ENCODE data around the gene OSCP1.
"Not testable (repeated sequence)": the region's sequence is repeated elsewhere in the genome, so short reads cannot be mapped to it uniquely, and the experiment has no call there.

OSCP1 gene, protein sequence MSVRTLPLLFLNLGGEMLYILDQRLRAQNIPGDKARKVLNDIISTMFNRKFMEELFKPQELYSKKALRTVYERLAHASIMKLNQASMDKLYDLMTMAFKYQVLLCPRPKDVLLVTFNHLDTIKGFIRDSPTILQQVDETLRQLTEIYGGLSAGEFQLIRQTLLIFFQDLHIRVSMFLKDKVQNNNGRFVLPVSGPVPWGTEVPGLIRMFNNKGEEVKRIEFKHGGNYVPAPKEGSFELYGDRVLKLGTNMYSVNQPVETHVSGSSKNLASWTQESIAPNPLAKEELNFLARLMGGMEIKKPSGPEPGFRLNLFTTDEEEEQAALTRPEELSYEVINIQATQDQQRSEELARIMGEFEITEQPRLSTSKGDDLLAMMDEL

GRCh38 chr1:36450270-36450918 lies at the start of gene OSCP1:
Gene OSCP1, minus strand, starts transcription at chr1:36450451. Its CDS starts 82 bp downstream, at chr1:36450369.
- H3K4me3 Mint-ChIP-seq = peak within 1 kb of the TSS; percentile 91
- peaks cover 4% of the 10 kb centered on the region for H3K36me3 Mint-ChIP-seq
- H3K27ac Mint-ChIP-seq = peak within 1 kb of the TSS; percentile 97
- no peaks in the 10 kb centered on the region for H3K27me3 Mint-ChIP-seq
- no peaks in the 10 kb centered on the region for H3K9me3 Mint-ChIP-seq
- peaks cover 17% of the 10 kb centered on the region for H3K4me1 Mint-ChIP-seq

GRCh38 chr1:36497207-36497606 lies 47.0 kb upstream of the OSCP1 start:
- no peaks in the 10 kb centered on the region for H3K9me3 Mint-ChIP-seq
- H3K4me3 Mint-ChIP-seq = no peak overlapping the region
- no peaks in the 10 kb centered on the region for H3K27me3 Mint-ChIP-seq
- H3K36me3 Mint-ChIP-seq = no peaks in the 10 kb centered on the region
- H3K27ac Mint-ChIP-seq = no peak overlapping the region
- H3K4me1 Mint-ChIP-seq = no peaks in the 10 kb centered on the region

- H3K27me3 Mint-ChIP-seq = no peaks in the 10 kb centered on the region
- no peaks in the 10 kb centered on the region for H3K9me3 Mint-ChIP-seq
- H3K4me1 Mint-ChIP-seq = peaks cover 4% of the 10 kb centered on the region
- no peak overlapping the region for H3K27ac Mint-ChIP-seq
- no peaks in the 10 kb centered on the region for H3K36me3 Mint-ChIP-seq
- no peak overlapping the region for H3K4me3 Mint-ChIP-seq
Observed at GRCh38 chr1:36494971-36495370, 44.7 kb upstream of the OSCP1 start.

- Mint-ChIP-seq H3K9me3 (no peaks in the 10 kb centered on the region), H3K36me3 (no peaks in the 10 kb centered on the region), H3K4me1 (peaks cover 4% of the 10 kb centered on the region), H3K27ac (no peak overlapping the region), H3K27me3 (no peaks in the 10 kb centered on the region), H3K4me3 (no peak overlapping the region)
Observed at GRCh38 chr1:36493524-36493923, 43.3 kb upstream of the OSCP1 start.

DNA sequence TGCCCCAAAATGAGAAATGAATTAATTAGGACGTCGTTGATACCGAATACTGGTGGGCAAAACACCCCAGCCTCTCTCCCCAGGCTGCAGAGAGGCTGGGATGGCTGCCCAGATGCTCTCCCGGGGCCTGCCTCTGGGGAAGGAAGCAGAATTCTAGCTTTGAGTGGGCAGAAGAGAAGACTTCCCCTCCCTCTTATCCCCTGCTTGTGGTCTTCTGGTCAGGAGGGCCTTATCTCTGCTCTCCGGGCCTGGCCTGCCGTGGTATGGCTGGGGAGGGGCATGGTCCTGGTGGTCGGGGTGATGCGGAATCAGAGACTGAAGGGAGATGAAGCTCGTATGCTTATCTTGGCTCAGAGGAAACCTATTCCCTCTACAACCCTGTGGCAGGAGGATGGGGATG lies 42.2 kb upstream of the OSCP1 start:
- H3K36me3 Mint-ChIP-seq = no peaks in the 10 kb centered on the region
- H3K4me3 Mint-ChIP-seq = no peak overlapping the region
- peaks cover 4% of the 10 kb centered on the region for H3K4me1 Mint-ChIP-seq
- H3K27me3 Mint-ChIP-seq = no peaks in the 10 kb centered on the region
- H3K9me3 Mint-ChIP-seq = no peaks in the 10 kb centered on the region
- no peak overlapping the region for H3K27ac Mint-ChIP-seq

- not testable (repeated sequence) for H3K4me3 Mint-ChIP-seq
Observed at GRCh38 chr1:36489258-36490051, 39.2 kb upstream of the OSCP1 start.

GRCh38 chr1:36487906-36488305 lies 37.7 kb upstream of the OSCP1 start:
- Mint-ChIP-seq H3K36me3 (no peaks in the 10 kb centered on the region), H3K27ac (no peak overlapping the region), H3K4me3 (no peak overlapping the region)

More at GRCh38 chr1:36489258-36490051, 39.2 kb upstream of the OSCP1 start:
- not testable (repeated sequence) for H3K36me3 Mint-ChIP-seq, H3K9me3 Mint-ChIP-seq, H3K27ac Mint-ChIP-seq, H3K4me1 Mint-ChIP-seq, H3K27me3 Mint-ChIP-seq

DNA sequence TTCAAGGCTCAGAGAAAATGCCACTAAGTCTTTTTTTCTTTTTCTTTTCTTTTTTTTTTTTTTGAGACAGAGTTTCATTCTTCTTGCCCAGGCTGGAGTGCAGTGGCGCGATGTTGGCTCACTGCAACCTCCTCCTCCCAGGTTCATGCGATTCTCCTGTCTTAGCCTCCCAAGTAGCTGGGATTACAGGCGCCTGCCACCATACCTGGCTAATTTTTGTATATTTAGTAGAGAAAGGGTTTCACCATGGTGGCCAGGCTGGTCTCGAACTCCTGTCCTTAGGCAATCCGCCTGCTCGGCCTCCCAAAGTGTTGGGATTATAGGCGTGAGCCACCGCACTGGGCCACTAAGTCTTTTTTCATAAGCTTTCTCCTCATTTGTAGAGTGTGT lies 37.1 kb upstream of the OSCP1 start:
- H3K27me3 Mint-ChIP-seq, H3K9me3 Mint-ChIP-seq, H3K27ac Mint-ChIP-seq, H3K36me3 Mint-ChIP-seq, H3K4me3 Mint-ChIP-seq, H3K4me1 Mint-ChIP-seq: not testable (repeated sequence)

More at GRCh38 chr1:36487906-36488305, 37.7 kb upstream of the OSCP1 start:
- H3K27me3 Mint-ChIP-seq = no peaks in the 10 kb centered on the region
- H3K4me1 Mint-ChIP-seq = peaks cover 4% of the 10 kb centered on the region
- H3K9me3 Mint-ChIP-seq = no peaks in the 10 kb centered on the region

- H3K4me1 Mint-ChIP-seq = peaks cover 16% of the 10 kb centered on the region
- no peaks in the 10 kb centered on the region for H3K27me3 Mint-ChIP-seq
- H3K36me3 Mint-ChIP-seq = no peaks in the 10 kb centered on the region
- H3K4me3 Mint-ChIP-seq = no peak overlapping the region
- H3K9me3 Mint-ChIP-seq = no peaks in the 10 kb centered on the region
- no peak overlapping the region for H3K27ac Mint-ChIP-seq
Observed at GRCh38 chr1:36486439-36487335, 36.4 kb upstream of the OSCP1 start.

DNA sequence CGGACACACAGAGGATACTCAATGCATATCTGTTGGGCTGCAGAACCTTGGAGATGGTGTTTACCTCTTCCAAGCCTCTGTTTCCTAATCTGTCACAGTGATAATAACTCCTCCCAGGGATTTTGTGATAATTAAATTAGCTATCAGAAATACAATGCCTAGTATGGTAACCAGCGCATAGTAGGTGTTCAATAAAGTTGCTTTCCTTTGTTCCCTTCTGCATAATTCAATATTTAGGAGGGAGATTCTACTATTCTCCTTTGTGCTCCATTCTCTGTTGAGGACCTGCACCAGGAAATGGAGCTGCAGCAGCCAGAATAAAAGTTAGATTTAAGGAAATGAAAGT lies 35.8 kb upstream of the OSCP1 start:
- no peaks in the 10 kb centered on the region for H3K9me3 Mint-ChIP-seq
- no peak overlapping the region for H3K4me3 Mint-ChIP-seq
- no peaks in the 10 kb centered on the region for H3K27me3 Mint-ChIP-seq
- H3K36me3 Mint-ChIP-seq = no peaks in the 10 kb centered on the region
- peaks cover 15% of the 10 kb centered on the region for H3K4me1 Mint-ChIP-seq
- no peak overlapping the region for H3K27ac Mint-ChIP-seq

- Mint-ChIP-seq H3K36me3 (no peaks in the 10 kb centered on the region), H3K27me3 (no peaks in the 10 kb centered on the region), H3K4me1 (peaks cover 13% of the 10 kb centered on the region), H3K9me3 (no peaks in the 10 kb centered on the region), H3K4me3 (no peak overlapping the region), H3K27ac (no peak overlapping the region)
Observed at GRCh38 chr1:36484099-36484498, 33.8 kb upstream of the OSCP1 start.

DNA sequence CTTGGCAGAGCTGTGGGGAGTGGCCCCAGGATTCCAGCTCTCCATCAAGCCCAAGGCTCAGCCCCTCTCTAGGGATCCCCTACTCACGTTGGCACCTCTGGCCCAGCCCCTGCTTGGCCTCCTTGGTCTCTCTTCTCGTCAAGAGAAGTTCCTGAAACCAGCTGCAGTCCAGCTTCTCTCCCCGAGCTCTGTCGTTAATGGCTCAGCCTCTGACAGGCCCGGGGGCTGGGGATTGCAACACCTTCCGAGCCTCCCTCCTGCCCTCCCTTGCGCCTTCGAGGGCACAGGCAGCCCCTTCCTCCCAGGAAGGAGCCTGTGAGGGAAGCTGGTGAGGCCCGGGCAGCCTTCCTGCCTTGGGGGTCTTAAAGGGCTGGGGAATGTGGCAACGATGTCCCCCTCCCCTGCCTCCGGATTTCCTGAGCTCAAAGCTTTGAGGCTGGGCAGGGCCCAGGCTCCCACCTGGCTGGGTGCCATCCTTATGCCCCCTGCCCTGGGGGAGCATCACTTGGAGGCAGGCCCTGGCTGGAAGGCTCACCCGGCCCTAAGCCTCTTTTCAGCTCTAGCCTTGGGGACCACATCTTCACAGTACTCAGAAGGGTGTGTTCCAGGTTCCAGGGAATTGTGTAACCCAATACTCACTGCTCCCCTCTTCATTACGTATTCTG lies 32.6 kb upstream of the OSCP1 start, which contains the start of gene CSF3R:
TSS of gene CSF3R (minus strand) at position 190 of the 665 bp plus-strand sequence. CDS start 3,417 bp downstream, outside the sequence.
- Mint-ChIP-seq H3K36me3 (no peaks in the 10 kb centered on the region), H3K9me3 (no peaks in the 10 kb centered on the region), H3K4me1 (peaks cover 13% of the 10 kb centered on the region), H3K27ac (peak within 1 kb of the TSS; percentile 12), H3K4me3 (peak within 1 kb of the TSS; percentile 77), H3K27me3 (no peaks in the 10 kb centered on the region)

DNA sequence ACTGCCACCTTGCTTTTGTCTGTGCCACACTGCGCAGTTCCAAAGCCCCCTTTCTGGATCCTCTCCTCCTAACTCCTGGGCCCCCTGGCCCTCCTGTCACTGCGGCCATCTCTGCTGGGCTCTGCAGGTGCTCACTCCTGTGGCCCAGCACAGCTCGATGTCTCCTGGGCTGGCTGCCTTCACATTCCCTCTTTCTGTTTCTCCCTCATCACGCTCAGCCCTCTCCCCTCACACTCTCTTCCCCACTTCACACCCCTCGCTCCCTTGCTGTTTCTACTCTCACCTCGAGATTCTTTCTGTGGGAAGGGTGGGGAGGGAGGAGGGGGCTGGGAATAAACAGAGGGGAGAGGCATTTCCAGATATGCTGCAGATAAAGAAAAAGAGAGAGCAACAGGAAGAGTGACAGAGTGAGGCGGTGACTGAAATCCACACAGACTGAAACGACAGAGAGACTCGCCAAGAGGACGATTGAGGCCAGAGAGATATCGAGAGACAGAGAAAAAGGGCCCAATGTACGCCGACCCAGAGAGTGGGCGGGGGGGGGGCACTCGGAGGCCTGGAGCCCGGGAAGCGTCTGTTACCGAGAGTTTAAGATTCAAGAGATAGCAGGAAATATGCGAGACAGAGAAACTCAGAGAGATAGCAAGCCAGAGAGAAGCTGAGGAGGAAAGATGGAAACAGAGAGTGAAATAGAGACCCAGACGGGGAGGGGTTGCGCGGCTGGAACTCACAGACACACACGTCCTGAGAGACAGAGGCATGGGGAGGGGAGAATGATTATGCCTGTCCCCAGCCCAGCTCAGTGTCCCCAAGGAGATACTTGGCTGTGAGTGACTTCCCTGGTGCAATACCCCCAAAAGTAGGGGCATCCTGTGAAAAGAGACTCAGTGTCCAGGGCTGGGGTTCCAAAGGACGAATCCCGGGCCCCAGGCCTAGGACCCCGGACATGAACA lies 31.8 kb upstream of the OSCP1 start:
- H3K4me3 Mint-ChIP-seq = peak overlapping the region; percentile 77
- peaks cover 13% of the 10 kb centered on the region for H3K4me1 Mint-ChIP-seq
- H3K9me3 Mint-ChIP-seq = no peaks in the 10 kb centered on the region
- H3K36me3 Mint-ChIP-seq = no peaks in the 10 kb centered on the region
- no peaks in the 10 kb centered on the region for H3K27me3 Mint-ChIP-seq
- H3K27ac Mint-ChIP-seq = peak overlapping the region; percentile 12

GRCh38 chr1:36481091-36481490 lies 30.8 kb upstream of the OSCP1 start:
- Mint-ChIP-seq H3K4me3 (no peak overlapping the region), H3K36me3 (no peaks in the 10 kb centered on the region), H3K4me1 (peaks cover 13% of the 10 kb centered on the region)

More at GRCh38 chr1:36481091-36481490, 30.8 kb upstream of the OSCP1 start:
- Mint-ChIP-seq H3K9me3 (no peaks in the 10 kb centered on the region), H3K27me3 (no peaks in the 10 kb centered on the region), H3K27ac (no peak overlapping the region)

Measured in activated naive CD4-positive, alpha-beta T cell treated with anti-CD3 and anti-CD28 coated beads, Interleukin-2, amount 50 U/mL, for 24 hours (primary cell).